HFF-Myc (cell line): ENCODE results near the gene SPRR4.

Experiments used
- DNase-seq: peaks from one replicate; pipeline ENCODE4 v3.0.0-alpha.2; 2011; ENCODE audit warnings: low read depth; ENCODE audit errors: extremely low read depth
- H3K4me3 ChIP-seq: replicated peaks from 2 replicates; pipeline ENCODE4 v1.5.1; 2011; ENCODE audit warnings: low read depth, mild to moderate bottlenecking, control low read depth, low read length
- TF ChIP-seq, protein P1 (sequence below): IDR thresholded peaks from 2 replicates; pipeline ENCODE4 v1.5.1; 2012; ENCODE audit warnings: mild to moderate bottlenecking, low read depth, low read length, control low read depth; ENCODE audit errors: missing control alignments

SPRR4 gene

DNA sequence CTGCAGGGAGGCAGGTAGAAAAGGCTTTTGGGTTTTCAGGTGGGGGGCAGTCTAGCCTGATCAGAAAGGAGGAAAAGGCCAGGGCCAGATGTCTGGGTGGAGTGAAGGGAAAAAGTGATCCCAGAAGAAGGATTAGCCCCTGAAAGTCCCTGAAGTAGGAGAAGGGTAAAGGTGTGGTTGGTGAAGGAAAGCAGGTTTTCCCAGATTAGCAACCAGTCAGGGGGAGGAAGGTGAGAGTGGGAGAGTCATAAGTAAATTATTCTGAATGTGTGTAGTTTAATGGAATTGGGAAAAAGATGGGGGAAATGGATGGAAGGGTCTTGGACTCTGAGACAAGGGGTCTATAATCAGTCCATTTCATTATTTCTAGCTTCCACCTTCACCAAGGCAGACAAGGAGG lies 12.8 kb downstream of the SPRR4 start:
- no peak for DNase-seq
- TF ChIP-seq, protein P1, sequence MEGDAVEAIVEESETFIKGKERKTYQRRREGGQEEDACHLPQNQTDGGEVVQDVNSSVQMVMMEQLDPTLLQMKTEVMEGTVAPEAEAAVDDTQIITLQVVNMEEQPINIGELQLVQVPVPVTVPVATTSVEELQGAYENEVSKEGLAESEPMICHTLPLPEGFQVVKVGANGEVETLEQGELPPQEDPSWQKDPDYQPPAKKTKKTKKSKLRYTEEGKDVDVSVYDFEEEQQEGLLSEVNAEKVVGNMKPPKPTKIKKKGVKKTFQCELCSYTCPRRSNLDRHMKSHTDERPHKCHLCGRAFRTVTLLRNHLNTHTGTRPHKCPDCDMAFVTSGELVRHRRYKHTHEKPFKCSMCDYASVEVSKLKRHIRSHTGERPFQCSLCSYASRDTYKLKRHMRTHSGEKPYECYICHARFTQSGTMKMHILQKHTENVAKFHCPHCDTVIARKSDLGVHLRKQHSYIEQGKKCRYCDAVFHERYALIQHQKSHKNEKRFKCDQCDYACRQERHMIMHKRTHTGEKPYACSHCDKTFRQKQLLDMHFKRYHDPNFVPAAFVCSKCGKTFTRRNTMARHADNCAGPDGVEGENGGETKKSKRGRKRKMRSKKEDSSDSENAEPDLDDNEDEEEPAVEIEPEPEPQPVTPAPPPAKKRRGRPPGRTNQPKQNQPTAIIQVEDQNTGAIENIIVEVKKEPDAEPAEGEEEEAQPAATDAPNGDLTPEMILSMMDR: no peak

DNA sequence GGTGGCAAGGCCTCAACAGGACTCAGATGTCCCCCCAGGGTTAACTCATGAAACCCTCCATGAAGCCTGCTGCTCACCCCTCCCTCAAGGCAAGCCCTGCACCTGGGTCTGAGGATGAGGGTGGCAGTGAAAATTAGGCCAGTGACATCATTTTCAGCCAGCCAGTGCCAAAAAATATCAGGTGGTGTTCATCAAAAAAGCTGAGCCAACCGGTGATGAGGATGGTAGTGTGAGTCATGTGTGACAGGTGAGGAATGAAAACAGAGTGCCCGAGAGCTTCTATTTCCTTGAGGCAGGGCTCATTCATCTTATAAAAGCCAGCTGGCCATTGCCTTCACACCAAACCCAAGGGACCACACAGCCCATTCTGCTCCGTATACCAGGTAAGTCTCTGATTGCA lies 13.3 kb downstream of the SPRR4 start, which contains the start of gene SPRR1A:
Gene SPRR1A, plus strand, starts transcription at position 339 of the 400 bp plus-strand sequence. CDS start 1,150 bp downstream, outside the sequence.
- no peak within 1 kb of the TSS for H3K4me3 ChIP-seq
- DNase-seq: no peak
- TF ChIP-seq, protein P1: no peak

More for the DNA sequence above, 12.8 kb downstream of the SPRR4 start:
- no peak overlapping the region for H3K4me3 ChIP-seq

DNA sequence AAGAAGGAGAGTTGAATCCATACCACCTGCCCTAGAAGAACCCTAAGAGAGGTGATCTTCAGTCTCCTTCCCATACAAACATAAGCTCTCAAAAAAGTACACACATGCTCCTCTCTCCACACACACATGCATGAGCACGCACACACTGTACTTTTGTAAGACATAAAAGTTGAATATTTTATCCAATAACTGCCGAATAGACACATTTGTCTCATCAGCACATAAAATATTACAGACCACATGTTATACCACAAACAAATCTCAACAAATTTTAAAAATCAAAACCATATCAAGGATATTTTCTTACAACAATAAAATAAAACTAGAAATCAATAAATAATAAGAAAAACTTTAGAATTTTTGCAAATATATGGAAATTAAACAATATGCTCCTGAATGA lies 16.1 kb downstream of the SPRR4 start:
- no peak for DNase-seq
- TF ChIP-seq, protein P1: no peak

DNA sequence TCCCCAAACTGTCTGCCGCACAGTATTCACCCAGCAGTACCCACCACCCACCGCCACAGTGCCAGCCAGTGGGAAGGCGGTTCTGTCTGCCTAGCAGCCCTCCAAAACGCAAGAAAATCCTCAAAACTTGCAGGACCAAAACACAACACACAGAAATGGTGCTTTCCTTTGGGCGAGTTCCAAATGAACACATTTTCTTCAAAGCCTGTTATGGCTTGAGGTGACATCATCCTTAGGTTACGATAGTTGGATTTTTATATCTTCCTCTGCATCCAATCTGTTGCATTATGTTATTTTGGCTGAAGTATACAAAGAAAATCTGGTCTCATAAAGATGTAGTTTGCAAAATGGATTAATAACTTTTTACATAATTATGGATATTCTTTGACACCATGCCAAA lies 22.7 kb downstream of the SPRR4 start:
- no peak for DNase-seq

More for the DNA sequence above, 16.1 kb downstream of the SPRR4 start:
- H3K4me3 ChIP-seq: no peak overlapping the region

DNA sequence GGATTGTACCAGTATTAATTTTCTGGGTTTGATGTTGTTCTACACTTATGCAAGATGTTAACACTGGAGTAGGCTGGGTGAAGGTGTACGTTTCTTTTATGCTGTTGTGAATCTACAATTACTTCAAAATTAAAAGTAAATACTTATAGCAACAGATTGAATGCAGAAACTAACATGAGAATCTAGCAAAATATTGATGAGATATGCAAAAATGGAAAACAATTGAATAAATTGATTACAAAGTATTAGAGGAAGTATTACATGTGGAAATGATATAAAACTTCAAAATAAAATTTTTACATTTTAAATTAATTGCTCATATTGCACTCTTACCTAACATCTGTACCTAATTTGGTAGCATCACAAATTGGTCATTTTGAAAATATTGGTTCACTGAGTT lies 25.4 kb downstream of the SPRR4 start:
- TF ChIP-seq, protein P1: no peak
- DNase-seq: no peak
- H3K4me3 ChIP-seq: no peak overlapping the region

More for the DNA sequence above, 22.7 kb downstream of the SPRR4 start:
- TF ChIP-seq, protein P1: no peak
- H3K4me3 ChIP-seq: no peak overlapping the region

DNA sequence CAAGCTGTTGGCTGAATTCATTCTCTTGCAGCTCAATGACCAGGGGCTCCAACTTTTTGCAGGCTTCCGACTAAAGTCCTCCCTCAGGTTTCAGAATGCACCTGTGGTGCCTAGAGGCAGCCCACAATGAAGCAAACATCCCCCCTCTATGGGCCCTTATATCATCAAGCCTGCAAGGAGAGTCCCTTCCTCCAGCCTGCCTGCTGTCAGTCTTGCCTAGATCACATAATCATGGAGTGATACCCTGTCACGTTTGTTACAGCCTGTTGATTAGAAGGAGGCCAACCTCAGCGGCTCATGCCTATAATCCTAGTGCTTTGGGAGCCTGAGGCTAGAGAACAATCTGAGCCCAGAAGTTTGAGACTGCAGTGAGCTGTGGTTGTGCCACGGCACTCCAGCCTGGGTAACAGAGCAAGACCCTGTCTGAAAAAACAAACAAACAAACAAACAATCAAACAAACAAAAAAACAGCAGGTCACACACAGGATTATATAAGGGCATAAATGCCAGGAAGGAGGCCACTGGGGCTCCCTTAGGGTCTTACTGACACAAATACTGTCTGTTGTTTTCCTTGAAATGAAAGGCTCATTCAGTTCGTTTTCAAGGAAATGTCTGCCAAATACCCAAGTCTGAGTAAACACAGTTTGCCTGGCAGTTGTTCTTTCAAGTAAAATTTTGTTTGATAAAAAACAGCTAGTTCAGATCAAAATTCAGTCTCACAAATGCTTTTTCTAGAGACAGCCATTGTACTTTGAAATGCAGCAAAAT lies 26.4 kb downstream of the SPRR4 start:
- H3K4me3 ChIP-seq: no peak overlapping the region
- TF ChIP-seq, protein P1: no peak

DNA sequence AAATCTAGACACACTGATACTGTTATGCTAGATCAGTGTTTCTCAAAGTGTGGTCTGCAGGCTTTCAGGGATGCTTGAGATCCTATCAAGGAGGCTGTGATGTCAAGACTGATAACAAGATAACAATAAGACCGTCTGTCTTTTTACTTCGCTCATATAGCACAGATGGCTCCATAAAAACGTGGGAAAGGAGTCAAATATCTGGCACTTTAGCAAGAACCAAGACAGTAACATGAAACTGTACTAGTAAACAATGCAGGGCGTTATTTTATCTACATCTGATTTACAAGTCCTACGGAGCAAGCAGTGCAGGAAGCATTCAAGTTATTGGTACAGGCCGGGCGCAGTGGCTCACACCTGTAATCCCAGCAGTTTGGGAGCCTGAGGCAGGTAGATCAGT lies 27.5 kb downstream of the SPRR4 start:
- TF ChIP-seq, protein P1: no peak
- H3K4me3 ChIP-seq: no peak overlapping the region
- DNase-seq: no peak

More for the DNA sequence above, 26.4 kb downstream of the SPRR4 start:
- no peak for DNase-seq
